PC-3 (cell line): ENCODE data around the gene CNRIP1.

Experiments used
- EZH2 ChIP-seq: fragments of 300-600 bp; sonication (generic); IDR thresholded peaks from one replicate; pipeline ENCODE4 v1.6.1; 2017; ENCODE audit warnings: antibody characterized with exemption, mild to moderate bottlenecking, low read length; ENCODE audit not compliant: unreplicated experiment
- EZH2phosphoT487 ChIP-seq: fragments of 300-600 bp; sonication (generic); IDR thresholded peaks from 2 replicates; pipeline ENCODE4 v1.6.1; 2018; ENCODE audit warnings: mild to moderate bottlenecking, antibody characterized with exemption, low read length, borderline replicate concordance
- TF ChIP-seq, protein P1 (sequence below): fragments of 300-600 bp; sonication (generic); conservative IDR thresholded peaks from 2 replicates; pipeline ENCODE4 v1.5.1; 2017; ENCODE audit warnings: antibody characterized with exemption, low read depth, mild to moderate bottlenecking, low read length

DNA sequence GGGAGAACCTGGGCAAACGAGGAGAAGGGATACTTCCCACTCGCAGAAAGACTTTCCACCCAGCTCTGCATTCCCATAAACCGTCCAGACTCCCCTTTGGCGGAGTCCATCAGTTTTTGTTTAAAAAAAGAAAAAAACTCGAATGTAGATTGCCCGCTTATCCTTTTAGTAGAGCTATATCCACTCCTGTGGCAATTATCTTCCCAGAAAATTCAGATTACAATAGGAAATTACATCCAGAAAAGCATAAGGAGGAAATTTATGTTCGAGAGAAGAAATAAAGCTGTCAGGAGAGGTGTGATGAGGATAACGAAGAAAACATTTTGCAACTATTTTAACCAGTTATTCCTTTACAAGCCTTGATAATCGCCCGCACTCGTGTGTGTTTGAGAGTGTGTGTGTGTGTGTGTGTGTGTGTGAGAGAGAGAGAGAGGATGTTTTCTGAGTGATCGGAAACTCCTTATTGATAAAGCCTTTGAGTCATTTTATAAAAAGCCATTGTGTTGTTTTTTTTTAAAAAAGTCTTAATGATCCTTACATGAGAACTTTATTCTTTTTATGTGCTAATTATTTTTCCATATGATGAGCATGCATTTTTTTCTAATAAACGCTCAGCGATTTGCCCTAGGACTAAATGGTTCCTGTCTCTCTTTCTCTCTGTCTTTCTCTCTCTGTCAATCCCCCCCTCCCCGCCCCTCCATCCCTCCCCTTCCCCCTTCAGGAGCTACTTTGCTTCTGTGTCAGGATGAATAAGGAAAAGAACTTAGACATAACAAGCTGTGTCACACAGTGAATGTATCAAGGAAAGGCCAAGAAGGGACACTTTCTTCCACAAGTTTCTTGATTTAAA, 66.3 kb downstream of the CNRIP1 start:
- TF ChIP-seq, protein P1, sequence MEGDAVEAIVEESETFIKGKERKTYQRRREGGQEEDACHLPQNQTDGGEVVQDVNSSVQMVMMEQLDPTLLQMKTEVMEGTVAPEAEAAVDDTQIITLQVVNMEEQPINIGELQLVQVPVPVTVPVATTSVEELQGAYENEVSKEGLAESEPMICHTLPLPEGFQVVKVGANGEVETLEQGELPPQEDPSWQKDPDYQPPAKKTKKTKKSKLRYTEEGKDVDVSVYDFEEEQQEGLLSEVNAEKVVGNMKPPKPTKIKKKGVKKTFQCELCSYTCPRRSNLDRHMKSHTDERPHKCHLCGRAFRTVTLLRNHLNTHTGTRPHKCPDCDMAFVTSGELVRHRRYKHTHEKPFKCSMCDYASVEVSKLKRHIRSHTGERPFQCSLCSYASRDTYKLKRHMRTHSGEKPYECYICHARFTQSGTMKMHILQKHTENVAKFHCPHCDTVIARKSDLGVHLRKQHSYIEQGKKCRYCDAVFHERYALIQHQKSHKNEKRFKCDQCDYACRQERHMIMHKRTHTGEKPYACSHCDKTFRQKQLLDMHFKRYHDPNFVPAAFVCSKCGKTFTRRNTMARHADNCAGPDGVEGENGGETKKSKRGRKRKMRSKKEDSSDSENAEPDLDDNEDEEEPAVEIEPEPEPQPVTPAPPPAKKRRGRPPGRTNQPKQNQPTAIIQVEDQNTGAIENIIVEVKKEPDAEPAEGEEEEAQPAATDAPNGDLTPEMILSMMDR, result no peak
- TF ChIP-seq EZH2 (no peak), EZH2phosphoT487 (no peak)
